GM23338 (cell line): ENCODE data around the gene ZNF628.

Experiments
- CREB1 ChIP-seq: fragments of 250-450 bp; sonication (Bioruptor Pico); IDR thresholded peaks from 2 replicates; pipeline ENCODE4 v1.5.0; 2020; ENCODE audit warnings: low read depth, mild to moderate bottlenecking, moderate library complexity
- EZH2 ChIP-seq: fragments of 200-600 bp; sonication (generic); IDR thresholded peaks from one replicate; pipeline ENCODE4 v1.8.0; 2017; ENCODE audit warnings: antibody characterized with exemption, mild to moderate bottlenecking, low read depth; ENCODE audit not compliant: unreplicated experiment
- EZH2phosphoT487 ChIP-seq: fragments of 200-600 bp; sonication (generic); IDR thresholded peaks from one replicate; pipeline ENCODE4 v1.8.1; 2018; ENCODE audit warnings: antibody characterized with exemption; ENCODE audit not compliant: unreplicated experiment
- JUNB ChIP-seq: IDR thresholded peaks from one replicate; pipeline ENCODE4 v1.6.1; 2016; ENCODE audit warnings: antibody characterized with exemption; ENCODE audit not compliant: unreplicated experiment
- NANOG ChIP-seq: IDR thresholded peaks from 2 replicates; pipeline ENCODE4 v1.6.1; 2016; ENCODE audit warnings: antibody characterized with exemption, borderline replicate concordance
- POLR2AphosphoS5 ChIP-seq: IDR thresholded peaks from 2 replicates; pipeline ENCODE4 v1.6.1; 2016; ENCODE audit warnings: antibody characterized with exemption, low read depth
- STAT1 ChIP-seq: IDR thresholded peaks from one replicate; pipeline ENCODE4 v1.6.1; 2016; ENCODE audit warnings: antibody characterized with exemption; ENCODE audit not compliant: unreplicated experiment
- TF ChIP-seq, protein P1 (sequence below), 2 experiments: fragments of 200-600 bp in 1 of 2; sonication (generic) in 1 of 2; conservative IDR thresholded peaks; 2 replicates each; pipeline versions ENCODE4 v1.5.1 to v1.6.1; 2016 to 2017; ENCODE audit warnings: antibody characterized with exemption in 2 of 2, low read depth in 2 of 2, mild to moderate bottlenecking in 2 of 2, moderate library complexity in 1 of 2

DNA sequence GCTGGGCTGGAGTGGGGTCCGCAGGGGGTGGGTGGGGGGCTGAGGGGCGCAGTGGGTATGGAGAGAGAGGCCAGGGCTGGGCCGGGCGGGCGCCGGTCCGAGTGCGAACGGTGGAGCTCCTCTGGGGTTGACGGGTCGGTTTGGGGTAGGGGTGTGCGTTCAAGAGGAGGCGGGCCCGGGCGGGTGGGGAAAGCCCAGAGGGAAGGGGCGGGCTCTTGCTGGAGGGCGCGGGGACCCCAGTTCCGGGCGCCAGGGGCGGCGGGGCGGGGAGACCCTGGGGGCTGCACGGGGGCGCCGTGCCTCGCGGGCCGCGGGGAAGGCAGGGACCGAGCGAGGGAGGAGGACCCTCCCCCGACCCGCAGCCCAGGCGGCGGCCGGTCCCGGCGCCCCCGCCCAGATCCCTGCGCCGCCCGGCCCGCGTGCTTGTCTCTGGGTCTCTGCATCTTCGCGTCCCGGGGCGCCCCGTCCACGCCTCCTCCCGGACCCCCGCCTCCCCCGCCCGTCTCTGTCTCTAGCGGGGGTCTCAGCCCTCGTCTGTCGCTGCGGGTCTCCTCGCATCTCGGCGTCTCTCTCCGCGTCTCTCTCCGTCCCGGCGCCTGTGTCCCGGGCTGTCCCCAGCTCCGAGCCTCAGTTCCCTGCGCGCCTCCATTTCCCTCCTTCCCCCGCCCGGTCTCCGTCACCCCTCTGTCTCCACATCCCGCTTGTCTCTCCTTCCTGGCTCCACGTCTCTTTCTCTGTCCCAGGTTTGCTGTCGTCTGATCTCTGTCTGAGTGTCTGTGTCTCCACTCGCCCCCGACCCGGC is 25.1 kb upstream of the ZNF628 start:
- no peak for TF ChIP-seq POLR2AphosphoS5
- TF ChIP-seq, protein P1, sequence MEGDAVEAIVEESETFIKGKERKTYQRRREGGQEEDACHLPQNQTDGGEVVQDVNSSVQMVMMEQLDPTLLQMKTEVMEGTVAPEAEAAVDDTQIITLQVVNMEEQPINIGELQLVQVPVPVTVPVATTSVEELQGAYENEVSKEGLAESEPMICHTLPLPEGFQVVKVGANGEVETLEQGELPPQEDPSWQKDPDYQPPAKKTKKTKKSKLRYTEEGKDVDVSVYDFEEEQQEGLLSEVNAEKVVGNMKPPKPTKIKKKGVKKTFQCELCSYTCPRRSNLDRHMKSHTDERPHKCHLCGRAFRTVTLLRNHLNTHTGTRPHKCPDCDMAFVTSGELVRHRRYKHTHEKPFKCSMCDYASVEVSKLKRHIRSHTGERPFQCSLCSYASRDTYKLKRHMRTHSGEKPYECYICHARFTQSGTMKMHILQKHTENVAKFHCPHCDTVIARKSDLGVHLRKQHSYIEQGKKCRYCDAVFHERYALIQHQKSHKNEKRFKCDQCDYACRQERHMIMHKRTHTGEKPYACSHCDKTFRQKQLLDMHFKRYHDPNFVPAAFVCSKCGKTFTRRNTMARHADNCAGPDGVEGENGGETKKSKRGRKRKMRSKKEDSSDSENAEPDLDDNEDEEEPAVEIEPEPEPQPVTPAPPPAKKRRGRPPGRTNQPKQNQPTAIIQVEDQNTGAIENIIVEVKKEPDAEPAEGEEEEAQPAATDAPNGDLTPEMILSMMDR (conservative IDR thresholded peaks at IDR 0.05; ENCODE audit: low read depth in 2 of 2): no peak
- no peak for TF ChIP-seq EZH2phosphoT487
- no peak for TF ChIP-seq EZH2
- no peak for TF ChIP-seq STAT1
- TF ChIP-seq JUNB: no peak
- TF ChIP-seq CREB1 (CRISPR knock-in tag): no peak
- no peak for TF ChIP-seq NANOG
